HPDE6-E6E7 (cell line): Measurements from ENCODE around the gene TOP2A.

Experiments used
- DNase-seq: peaks from one replicate; pipeline ENCODE4 v3.0.0; 2011; ENCODE audit warnings: missing footprints; ENCODE audit errors: extremely low spot score

The TOP2A gene

DNA sequence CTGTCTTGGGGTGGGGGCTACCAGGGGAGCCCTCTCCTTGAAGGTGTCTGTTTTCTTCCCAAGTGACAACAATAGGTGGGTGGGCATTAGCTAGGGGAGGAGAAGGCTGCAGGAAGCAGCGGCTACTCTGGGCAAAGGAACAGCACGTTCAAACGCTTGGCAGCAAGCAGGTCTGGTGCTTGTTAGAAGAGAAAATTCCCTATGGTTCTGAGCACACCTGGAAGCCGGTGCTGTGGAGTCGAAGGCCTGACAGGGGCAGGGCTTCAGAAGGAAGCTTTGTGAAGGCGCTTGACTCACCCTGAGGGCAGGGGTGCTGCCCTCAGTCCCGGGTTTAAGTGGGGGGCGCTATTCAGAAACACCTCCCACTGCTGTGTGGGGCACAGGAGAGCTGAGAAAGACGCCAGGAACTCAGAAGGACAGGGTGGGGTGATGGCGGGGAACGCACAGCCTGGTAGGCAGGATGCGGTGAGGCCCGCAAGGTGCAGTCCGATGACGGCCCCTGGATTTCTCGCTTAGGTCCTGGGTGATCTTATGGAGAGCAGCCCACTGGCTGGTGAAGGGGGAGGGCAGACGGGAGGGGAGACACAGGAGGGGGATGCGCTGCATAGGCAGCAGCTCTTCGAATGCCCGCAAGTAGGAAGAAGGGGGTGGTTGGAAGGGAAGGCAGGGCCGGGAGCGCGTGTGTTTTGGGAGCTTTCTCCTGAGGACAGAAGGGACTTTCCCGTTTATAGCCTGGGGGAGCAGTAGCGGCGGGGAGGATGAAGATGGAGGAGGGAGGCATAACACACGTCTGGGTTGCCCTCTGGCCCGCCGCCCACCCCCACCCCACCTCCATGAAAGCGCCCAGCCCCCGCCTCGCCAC, 56.4 kb downstream of the TOP2A start:
- no peak for DNase-seq

DNA sequence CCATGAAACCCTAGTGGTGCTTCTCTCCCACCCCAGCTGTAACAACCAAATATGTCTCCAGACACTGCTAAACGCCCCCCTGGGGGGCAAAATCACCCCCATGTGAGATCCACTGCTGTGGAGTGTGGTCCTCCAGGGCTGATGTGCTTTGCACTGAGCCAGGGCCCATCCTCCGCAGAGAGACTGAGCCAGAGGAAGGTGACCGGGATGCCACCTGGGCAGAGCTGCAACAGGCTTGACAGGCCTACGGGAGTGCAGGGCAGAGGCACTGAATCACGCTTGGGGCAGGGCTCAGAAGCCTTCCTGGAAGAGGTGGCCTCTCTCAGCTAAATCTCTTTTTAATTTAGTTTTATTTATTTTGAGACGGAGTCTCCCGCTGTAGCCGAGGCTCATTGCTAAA, 57.6 kb downstream of the TOP2A start:
- DNase-seq: no peak

DNA sequence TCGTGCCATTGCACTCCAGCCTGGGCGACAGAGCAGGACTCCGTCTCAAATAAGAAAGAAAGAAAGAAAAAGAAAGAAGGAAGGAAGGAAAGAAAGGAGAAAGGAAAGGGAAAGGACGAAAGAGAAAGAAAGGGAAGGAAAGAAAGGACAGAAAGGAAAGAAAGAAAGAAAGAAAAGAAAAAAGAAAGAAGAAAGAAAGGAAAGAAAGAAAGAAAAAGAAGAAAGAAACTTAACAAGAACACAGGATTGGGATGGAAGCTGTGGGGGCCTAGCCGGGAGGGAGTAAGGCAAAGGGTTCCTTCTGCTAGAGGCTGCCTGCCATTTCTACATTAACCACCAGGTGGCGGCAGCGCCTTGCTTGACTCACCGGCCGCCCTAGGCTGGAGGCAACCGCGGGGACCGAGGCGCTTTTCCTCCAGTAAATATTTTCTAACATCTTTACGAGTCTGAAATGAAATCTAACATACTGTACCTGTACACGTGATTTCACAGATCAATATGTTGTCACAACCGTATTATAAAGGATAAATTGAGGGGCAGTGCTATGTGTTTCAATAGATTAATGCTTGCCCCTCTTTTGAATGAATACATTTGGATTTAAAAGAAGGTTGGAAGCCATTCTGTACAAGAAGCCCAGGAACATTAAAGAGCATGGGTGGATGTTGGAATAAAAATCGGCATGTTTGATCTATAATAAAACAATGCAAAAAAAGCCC, 59.2 kb downstream of the TOP2A start:
- DNase-seq: peak; percentile 88

- no peak for DNase-seq
Measured at GRCh38 chr17:40356990-40357881, 60.5 kb downstream of the TOP2A start.

DNA sequence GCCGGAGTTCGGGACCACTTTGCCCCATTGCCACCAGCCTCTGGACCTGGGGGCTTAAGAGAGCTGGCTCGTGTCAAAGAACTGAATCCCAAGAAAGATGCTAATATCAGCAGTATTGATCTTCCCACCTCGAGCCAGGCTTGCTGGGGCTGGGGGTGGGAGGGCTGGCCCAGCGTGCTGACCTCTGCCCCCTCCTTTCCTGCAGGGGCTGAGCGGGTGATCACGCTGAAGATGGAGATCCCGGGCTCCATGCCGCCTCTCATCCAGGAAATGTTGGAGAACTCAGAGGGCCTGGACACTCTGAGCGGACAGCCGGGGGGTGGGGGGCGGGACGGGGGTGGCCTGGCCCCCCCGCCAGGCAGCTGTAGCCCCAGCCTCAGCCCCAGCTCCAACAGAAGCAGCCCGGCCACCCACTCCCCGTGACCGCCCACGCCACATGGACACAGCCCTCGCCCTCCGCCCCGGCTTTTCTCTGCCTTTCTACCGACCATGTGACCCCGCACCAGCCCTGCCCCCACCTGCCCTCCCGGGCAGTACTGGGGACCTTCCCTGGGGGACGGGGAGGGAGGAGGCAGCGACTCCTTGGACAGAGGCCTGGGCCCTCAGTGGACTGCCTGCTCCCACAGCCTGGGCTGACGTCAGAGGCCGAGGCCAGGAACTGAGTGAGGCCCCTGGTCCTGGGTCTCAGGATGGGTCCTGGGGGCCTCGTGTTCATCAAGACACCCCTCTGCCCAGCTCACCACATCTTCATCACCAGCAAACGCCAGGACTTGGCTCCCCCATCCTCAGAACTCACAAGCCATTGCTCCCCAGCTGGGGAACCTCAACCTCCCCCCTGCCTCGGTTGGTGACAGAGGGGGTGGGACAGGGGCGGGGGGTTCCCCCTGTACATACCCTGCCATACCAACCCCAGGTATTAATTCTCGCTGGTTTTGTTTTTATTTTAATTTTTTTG, 61.6 kb downstream of the TOP2A start:
- DNase-seq: no peak

DNA sequence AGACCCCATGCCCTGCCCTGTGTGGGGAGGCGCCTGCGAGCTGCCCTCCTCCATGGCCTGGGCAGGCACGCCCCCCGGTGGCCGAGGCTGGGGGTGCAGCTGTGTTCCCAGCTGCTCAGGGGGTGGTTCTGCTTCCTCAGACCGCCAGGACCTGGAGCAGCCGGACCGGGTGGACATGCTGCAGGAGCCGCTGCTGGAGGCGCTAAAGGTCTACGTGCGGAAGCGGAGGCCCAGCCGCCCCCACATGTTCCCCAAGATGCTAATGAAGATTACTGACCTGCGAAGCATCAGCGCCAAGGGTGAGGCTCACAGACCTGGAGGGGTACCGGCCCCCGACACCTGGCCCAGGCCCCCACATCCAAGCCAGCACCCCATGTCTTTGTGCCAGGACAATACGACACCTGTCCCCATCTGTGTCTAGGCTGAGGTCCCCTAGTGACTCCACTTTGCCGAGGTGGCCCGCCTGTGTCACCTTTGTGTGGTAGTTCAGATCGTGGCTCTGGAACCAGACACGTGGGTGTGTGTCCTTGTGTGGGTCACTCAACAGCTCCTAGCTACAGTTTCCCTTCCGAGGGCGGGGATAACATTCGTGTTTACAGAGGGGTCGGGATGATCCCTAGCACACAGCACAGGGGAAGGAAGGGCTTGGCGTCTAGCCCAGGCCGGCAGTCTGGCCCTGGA, 62.4 kb downstream of the TOP2A start:
- DNase-seq: no peak

DNA sequence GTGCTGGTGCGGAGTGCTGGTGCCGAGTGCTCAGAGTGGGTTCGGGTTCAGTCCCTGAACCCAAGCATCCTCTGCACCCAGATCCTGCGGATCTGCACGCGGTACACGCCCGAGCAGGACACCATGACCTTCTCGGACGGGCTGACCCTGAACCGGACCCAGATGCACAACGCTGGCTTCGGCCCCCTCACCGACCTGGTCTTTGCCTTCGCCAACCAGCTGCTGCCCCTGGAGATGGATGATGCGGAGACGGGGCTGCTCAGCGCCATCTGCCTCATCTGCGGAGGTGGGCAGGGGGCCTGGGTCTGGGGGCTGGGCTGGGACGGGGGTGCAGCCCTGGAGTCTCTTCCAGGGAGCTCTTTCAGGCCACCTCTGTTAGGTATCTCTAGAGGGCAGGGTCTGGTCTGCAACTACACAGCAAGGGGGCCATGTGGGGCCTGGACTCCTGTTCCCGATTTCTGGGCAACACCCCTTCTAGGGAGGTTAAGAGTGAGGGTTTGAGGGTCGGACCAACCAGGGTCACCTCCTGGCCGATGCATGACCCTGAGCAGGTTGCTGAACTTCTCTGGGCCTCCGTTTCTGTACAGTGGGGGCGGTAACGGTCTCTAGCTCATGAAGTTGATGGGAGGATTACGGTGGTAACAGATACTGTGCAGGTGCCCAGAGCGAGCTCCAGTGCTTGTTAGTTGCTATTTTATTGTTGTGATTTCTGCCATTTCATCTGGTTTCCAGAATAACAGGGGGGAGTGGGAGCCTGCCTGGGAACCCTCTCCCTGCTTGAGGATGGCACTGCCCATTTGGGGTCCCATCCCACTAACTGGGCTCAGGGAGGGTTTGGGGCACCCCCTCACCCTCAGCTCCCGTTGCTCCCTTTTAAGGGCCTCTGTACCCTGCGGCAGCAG, 63.2 kb downstream of the TOP2A start:
- DNase-seq: no peak

DNA sequence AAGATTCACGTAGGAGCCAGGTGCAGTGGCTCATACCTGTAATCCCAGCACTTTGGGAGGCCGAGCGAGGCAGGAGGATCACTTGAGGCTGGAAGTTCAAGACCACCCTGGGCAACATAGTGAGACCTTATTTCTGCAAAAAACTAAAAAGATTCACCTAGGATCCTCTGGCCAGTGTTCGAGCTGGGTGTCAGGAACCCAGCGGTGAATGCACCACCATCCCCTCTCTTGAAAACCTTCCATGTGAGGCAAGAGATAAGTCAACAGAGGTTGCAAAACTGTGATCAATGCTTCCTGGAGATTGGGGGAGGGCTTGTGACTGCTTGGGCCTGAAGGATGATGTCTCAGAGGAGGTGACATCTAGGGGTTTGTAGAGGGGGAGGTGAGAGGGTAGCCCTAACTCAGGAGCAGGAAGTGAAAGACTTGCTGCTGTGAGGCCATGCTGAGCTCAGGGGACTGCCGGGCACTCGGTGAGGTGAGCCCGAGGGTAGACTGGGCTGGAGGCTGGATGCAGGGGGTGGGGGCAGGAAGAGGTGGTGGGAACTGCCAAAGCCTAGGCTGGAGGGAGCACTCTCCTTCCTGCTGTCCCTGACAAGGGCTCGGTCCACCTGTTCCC, 64.8 kb downstream of the TOP2A start:
- no peak for DNase-seq

GRCh38 chr17:40352237-40352778, 65.4 kb downstream of the TOP2A start:
- no peak for DNase-seq

GRCh38 chr17:40351359-40352236, 66.1 kb downstream of the TOP2A start:
- no peak for DNase-seq

DNA sequence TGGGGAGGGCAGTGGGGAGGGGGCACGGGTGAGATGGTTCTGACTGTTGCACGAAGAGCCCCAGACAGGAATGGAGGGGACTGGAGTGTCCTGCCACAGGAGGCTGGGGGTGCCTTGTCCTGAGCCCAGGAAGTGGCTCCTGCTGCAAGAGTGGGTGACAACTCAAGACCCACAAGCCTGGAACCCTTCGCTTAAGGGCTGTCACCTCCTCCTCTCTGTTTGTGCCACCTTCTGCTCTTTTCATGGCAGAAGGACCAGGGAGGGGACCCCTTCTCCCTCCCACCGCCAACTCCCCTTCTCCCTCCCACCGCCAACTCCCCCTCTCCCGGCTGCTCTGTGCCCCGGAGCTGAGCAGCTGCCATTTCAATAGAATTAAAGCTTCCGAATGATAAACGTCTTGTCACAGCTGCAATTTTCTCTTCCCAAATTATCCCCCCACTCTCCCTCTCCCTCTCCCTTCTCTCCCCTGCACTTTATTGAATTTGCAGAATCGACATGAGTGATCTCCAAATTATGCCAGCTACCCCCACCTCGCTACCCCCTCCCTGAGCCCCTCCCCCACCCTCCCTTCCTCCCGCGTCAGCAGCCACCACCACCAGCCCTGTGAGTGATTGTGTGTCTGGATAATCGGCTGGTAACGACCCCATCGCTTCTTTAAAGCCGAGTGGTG, 66.9 kb downstream of the TOP2A start:
- no peak for DNase-seq

DNA sequence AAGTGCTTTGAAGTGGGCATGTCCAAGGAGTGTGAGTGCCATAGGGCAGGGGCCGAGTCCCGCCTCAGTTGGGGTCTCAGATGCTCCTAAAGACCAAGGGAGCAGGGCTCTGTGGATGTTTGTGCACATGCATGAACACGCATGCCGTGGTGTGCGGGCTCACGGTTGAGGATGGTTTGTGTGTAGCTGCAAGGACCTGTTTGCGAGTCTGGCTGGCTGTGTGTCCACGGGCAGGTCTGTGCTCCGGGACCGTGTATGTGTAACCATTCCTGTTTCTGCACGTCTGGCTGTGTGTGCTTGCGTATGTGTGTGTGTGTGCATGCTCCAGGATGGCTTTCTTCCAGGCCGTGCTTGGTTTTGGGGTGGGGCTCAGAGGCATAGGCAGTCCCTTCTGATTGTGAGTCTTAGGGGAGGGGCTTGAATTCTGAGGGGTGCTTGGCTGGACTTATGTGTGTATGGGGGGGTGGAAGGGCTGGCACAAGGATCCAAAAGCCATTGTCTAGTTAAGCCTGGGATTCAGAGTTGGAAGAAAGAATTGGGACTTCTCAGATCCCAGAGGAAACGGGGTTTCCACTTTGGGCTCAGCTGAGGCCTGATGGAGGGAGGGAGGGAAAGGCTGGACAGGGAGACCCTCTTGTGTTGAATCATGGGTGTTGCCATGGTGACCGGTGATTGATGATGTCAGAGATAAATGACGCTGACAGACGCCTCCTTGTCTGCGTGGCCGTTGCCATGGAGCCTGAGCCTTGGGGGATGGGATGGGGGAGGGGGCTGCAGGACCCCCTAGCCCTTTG, 67.6 kb downstream of the TOP2A start:
- DNase-seq: no peak

GRCh38 chr17:40349477-40349894, 68.2 kb downstream of the TOP2A start:
- DNase-seq: peak; percentile 96

- DNase-seq: no peak
Measured at GRCh38 chr17:40348562-40349476, 68.9 kb downstream of the TOP2A start.

DNA sequence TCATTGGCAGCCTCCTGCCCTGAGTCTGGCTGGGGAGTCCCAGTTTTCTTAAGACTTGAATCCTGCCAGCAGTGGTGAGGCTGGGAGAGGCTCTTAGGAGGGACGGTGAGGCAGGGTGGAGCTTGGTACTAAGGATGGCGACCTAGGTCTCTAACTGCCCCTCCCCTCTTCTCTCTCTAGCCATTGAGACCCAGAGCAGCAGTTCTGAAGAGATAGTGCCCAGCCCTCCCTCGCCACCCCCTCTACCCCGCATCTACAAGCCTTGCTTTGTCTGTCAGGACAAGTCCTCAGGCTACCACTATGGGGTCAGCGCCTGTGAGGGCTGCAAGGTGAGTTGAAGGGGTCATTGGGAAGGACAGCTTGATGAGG, 69.6 kb downstream of the TOP2A start:
- DNase-seq: no peak
